Fibroblast of upper back skin (primary cell): Measurements from ENCODE around the gene FRMD4B.

Source experiments
- DNase-seq: peaks from one replicate; pipeline ENCODE4 v3.0.0-alpha.2; 2013

Gene FRMD4B

GRCh38 chr3:69161587-69162307 lies 224.1 kb downstream of the FRMD4B start:
- peak; percentile 49 for DNase-seq

DNA sequence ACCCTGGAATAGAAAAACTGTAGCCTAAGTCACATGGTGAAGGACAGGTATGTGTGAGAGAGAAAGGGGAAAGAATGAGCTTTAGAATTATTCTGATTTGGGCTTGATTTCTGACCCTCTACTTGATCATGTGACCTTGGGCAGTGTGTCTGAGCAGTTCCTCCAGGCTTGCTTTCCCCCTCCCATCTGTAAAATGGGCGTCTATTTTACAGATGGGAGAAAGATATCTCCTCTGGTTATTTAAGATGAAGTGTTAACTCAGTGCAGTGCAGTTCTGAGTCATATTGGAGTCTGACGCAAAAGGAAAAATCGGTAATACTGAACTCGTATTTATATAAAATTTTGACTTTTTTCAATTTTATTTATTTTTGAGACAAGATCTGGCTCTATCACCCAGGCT lies 225.4 kb downstream of the FRMD4B start:
- DNase-seq: no peak

- no peak for DNase-seq
These were observed 225.8 kb downstream of the FRMD4B start for GRCh38 chr3:69160107-69160506.

- DNase-seq: no peak
These were observed 236.3 kb downstream of the FRMD4B start for GRCh38 chr3:69149586-69149985.

DNA sequence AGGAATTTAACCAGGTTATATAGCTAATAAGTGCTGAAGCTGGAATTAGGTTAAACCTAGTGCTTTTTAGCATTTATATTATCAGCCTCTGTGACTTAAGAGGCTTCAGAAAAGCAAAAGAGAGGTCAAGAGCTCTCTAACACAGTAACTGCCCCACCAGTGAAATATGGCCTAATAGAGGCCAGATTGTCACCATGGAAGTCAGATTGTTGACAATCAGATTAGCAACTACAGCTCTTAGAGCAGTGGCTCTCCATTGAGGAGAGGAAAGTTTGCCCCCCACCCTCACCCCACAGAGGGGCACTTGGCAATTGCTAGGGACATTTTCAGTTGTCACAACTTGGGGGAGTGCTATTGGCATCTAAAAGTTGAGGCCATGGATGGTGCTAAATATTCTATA lies 240.2 kb downstream of the FRMD4B start:
- DNase-seq: no peak

DNA sequence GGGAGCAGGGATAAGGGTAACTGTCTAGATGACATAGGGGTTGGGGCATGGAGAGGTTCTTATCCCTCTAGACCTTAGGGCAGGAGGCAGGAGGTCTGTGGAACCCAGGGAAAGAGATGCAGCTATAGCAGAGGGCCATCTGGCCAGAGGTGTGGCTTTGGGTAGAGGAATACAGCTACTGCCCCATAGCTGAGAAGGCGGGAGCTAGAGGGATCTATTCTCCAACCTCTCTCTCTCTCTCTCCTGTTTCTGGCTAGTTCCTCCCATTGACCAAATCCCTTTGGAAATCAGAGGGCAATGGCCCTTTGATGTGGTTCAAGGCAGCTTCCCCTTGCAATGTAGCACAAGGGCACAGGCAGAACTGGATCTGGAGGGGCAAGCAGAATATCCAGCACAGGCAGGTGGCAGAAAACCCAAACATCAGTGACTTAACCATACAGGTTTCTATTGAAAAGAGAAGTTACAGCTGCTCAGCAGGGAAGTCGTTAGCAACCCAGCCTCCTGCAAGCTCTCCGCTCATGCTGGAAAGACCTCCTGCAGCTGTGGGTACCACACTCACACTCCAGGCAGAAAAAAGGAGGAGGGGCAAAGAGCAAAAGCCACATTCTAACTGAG lies 241.2 kb downstream of the FRMD4B start:
- peak; percentile 19 for DNase-seq

DNA sequence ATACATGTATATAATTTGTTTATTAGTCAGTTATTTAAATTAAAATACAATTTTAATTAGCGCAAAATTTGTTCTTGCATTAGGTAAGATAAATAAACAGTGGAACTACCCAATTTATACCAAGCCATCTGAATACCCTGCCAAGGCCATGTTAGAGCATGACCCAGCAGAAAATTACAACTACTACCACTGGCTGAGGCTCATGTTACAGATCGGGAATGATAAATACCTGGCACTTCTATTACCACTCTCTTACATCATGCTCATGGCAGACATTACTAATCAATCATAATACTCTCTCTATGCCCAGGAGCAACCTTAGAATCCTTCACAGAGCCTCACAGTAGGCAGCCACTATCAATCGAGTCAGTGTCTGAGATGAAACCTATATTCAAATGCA lies 242.3 kb downstream of the FRMD4B start:
- DNase-seq: peak; percentile 67

DNA sequence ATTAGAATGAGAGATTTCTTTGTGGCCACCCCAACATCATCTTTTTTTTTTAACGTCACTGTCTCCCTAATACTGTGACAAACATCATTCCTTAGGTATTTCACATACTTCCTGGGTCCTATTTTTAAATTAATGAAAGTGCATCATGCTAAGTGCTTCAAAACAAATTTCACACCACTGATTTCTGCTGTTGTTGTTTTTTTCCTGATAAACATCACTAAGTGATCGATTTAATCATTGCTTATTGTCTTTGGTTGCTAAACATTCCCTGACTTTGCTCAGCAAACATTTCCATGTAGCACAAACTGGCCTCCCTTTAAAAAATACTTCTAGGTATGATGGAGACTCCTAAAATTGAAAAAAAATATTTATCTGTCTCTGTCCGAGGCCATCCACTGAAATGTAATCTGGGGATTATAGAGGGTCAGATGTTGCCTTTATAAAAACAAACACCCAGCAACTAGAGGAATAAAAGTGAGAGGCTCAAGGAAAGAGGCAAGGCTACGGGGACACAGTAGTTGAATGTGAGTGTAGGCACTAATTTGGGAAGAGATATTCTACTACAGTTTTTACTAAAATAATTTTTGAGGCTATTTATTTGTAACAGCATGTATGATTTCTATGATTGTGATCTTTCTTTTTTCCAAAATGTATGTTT lies 243.0 kb downstream of the FRMD4B start:
- no peak for DNase-seq

DNA sequence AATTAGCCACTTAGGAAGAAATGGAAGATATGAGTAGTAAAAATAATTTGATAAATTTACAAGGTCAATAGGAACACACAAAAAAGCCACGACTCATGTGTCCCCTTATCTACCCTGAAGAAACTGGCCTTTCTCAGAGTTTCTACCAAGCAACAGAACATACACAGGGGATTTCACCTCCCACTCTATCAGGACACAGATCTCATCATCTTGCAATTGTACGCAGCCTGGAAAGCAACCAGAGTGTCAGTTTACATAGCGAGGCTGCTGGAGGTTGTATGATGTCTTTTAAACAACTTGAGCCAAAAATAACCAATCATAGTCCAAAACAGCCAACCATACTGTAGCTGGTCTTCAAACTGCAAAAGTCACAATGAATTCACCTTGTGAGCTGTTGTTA lies 243.8 kb downstream of the FRMD4B start:
- DNase-seq: peak; percentile 15

DNA sequence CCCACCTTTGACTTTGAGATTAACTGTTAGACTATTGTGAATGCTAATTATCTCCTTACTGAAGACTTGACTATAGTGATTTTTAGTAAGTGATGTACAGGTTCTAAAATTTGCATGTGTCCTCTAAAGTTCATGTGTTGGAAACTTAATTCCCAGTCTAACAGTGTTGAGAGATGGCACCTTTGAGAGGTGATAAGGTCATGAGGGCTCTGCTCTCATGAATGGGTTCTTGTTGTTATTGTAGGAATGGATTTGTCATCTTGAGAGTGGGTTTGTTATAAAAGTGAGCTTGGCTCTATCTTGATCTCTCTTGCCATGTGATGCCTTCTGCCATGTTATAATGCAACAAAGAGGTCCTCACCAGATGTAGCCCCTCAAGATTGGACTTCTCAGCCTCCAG lies 244.6 kb downstream of the FRMD4B start:
- no peak for DNase-seq

GRCh38 chr3:69137412-69137811 lies 248.5 kb downstream of the FRMD4B start:
- no peak for DNase-seq

- no peak for DNase-seq
These were observed 248.9 kb downstream of the FRMD4B start for GRCh38 chr3:69137005-69137404.

DNA sequence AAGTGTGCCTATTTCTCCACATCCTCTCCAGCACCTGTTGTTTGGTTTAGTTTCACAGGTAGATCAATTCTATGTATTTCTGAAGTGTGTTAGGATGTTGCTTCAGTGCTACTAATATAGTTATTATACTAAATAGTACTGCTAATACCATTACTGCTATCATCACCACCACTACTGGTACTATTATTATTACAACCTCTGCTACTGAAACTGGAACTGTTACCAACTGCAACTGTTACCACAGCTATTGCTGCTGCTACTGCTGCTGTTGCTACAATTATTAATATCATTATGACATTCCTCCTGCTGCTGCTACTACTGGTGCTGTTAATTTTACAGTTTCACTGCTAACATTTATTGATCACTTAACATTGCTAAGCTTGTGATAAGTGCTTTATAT lies 255.2 kb downstream of the FRMD4B start:
- DNase-seq: no peak

DNA sequence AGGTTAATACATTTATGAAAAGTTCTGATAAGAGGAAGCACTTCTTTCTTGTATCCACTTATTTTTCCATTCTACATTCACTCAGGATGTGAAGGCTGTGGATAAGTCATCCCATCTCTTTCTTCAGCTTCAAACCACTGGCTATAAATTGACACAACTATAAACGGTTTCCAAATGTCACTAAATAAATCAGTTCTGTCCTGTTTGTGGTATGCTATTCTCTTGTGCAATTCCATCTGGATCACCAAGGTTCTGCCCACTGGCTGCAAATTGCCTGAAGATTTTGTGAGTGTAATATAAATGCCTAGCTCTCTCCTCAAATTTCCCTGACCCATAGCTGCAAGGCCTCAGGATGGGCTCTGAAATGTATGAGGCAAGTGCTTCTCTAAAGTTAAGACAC lies 256.4 kb downstream of the FRMD4B start:
- DNase-seq: peak; percentile 35

GRCh38 chr3:69128509-69128908 lies 257.4 kb downstream of the FRMD4B start:
- no peak for DNase-seq

DNA sequence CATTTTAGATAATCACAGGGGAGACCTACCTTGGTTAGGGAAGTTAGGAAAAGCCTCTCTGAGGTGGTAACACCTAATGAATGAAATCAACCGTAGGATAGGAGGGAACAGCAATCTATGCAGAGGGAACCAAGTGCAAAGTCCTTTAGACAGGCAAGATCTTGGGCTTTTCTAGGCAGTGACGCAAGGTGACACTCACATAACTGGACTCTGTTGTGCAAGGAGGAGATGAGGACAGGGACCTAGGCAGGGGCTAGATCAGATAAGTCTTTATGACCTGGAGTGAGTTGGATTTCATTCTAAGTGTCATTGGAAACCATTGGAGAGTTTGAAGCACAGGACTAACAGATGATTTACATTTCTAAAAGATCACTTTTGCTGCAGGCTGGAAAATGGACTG lies 258.9 kb downstream of the FRMD4B start:
- no peak for DNase-seq

- no peak for DNase-seq
These were observed 259.7 kb downstream of the FRMD4B start for GRCh38 chr3:69126216-69126615.

GRCh38 chr3:69122403-69122802 lies 263.5 kb downstream of the FRMD4B start, which contains the start of gene LMOD3:
Gene LMOD3 (minus strand): TSS chr3:69122595. CDS start chr3:69122386, 209 bp downstream.
- DNase-seq: no peak

DNA sequence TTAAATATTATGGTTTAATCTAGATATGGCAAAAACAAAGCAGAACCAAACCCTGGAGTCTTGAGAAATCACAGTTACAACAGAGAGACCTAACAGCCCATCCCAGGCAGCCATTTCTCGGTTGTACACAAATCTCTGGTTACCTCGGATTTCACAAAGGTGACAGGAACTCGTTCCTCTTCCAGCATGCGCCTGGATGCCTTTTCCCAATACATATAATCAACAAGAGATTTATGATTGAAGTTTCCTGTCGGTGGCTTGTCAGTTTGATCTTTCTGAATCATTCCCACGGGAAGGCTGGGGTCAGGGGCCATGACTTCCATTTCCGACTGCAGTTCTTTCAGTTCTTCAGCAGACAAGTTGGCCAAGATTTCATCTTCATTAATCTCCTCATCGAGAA lies 263.9 kb downstream of the FRMD4B start:
- no peak for DNase-seq

GRCh38 chr3:69121513-69121912 lies 264.4 kb downstream of the FRMD4B start:
- DNase-seq: no peak

DNA sequence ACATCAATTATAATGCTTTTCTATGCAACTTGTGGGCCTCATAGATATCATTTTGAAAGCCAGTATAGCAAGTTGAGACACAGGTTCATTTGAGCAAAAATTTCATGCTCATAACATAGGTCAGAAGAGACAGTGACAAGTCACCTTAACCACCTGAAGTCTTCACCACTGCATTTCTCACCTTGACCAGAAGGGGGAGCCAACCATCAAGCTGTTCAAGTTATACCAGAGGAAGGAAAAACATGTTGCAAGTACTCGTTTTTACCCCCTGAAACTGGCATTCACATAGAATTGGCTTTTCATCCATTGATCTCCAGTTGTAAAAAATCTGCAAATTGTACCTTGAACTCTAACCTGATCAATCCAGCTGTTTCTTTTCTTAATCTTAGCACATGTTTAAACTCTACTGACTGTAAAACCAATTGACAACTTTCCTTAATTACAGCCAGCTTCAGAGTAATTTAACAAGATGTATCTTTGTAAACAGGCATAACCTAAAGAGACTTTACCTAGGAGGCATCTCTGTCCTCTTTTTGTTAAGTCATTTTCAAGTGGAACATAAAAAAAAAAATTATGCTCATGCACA lies 264.9 kb downstream of the FRMD4B start:
- peak; percentile 67 for DNase-seq
